Subcutaneous abdominal adipose tissue (tissue), 5 donors: ENCODE measurements around the gene PPP2R5C.
A peak's percentile ranks its signal among the peaks of the same experiment; 100 is the strongest.
"Not testable (repeated sequence)": the region's sequence is repeated elsewhere in the genome, so short reads cannot be mapped to it uniquely, and the experiment has no call there.

ENCODE experiments used
- H3K27ac ChIP-seq: one replicate; pipeline ENCODE4 v1.7.0; 2013; ENCODE audit warnings: low read depth, mild to moderate bottlenecking, inconsistent platforms, low read length, moderate library complexity
- H3K27me3 ChIP-seq, 5 donors: one replicate each; pipeline ENCODE4 v1.7.0; 2013; ENCODE audit warnings: low read length in 5 of 5, inconsistent platforms in 1 of 5; ENCODE audit not compliant: control insufficient read depth in 5 of 5, insufficient read depth in 4 of 5
- H3K36me3 ChIP-seq, 5 donors: one replicate each; pipeline ENCODE4 v1.7.0; 2013; ENCODE audit warnings: low read length in 5 of 5; ENCODE audit not compliant: control insufficient read depth in 5 of 5, insufficient read depth in 5 of 5
- H3K4me1 ChIP-seq, 5 donors: one replicate each; pipeline ENCODE4 v1.7.0; 2013; ENCODE audit warnings: low read length in 5 of 5, mild to moderate bottlenecking in 3 of 5, moderate library complexity in 1 of 5; ENCODE audit not compliant: control insufficient read depth in 5 of 5, insufficient read depth in 5 of 5
- H3K4me3 ChIP-seq, 5 donors: one replicate each; pipeline ENCODE4 v1.7.0; 2013; ENCODE audit warnings: low read length in 5 of 5, low read depth in 1 of 5
- H3K9ac ChIP-seq, 5 donors: one replicate each; pipeline ENCODE4 v1.7.0; 2013; ENCODE audit warnings: low read length in 5 of 5, mild to moderate bottlenecking in 4 of 5, moderate library complexity in 3 of 5
- H3K9me3 ChIP-seq, 5 donors: one replicate each; pipeline ENCODE4 v1.7.0; 2013; ENCODE audit warnings: low read length in 5 of 5; ENCODE audit not compliant: control insufficient read depth in 5 of 5
- donor health status: healthy.
- donor health status: healthy.
- donor health status: healthy.
- donor health status: healthy.
- donor health status: healthy.

Gene PPP2R5C

GRCh38 chr14:101791919-101792572, 30.5 kb downstream of the PPP2R5C start:
- peaks cover 0 to 1% (median under 1%) of the 10 kb centered on the region in 5 donors for H3K36me3 ChIP-seq
- H3K4me1 ChIP-seq = peaks cover 4 to 12% (median 9%) of the 10 kb centered on the region in 5 donors
- peak overlapping the region; percentile 25 for H3K27ac ChIP-seq
- no peaks in the 10 kb centered on the region for H3K27me3 ChIP-seq
- peak overlapping the region in 4 of 5 donors; percentile 52 to 70 (median 64) for H3K9ac ChIP-seq
- peak overlapping the region; percentile 23 to 52 (median 35) for H3K4me3 ChIP-seq
- H3K9me3 ChIP-seq = no peaks in the 10 kb centered on the region

- peaks cover 0 to 11% (median 8%) of the 10 kb centered on the region in 5 donors for H3K36me3 ChIP-seq
- H3K27ac ChIP-seq = no peak overlapping the region
- no peak overlapping the region for H3K4me3 ChIP-seq
- peaks cover 0 to 12% (median 7%) of the 10 kb centered on the region in 5 donors for H3K4me1 ChIP-seq
- peak overlapping the region in 1 of 5 donors; percentile 4 for H3K9ac ChIP-seq
- no peaks in the 10 kb centered on the region for H3K27me3 ChIP-seq
- no peaks in the 10 kb centered on the region for H3K9me3 ChIP-seq
These were observed 34.5 kb downstream of the PPP2R5C start for GRCh38 chr14:101796016-101796415.

- H3K27me3 ChIP-seq = no peaks in the 10 kb centered on the region
- H3K9ac ChIP-seq = peak overlapping the region in 1 of 5 donors; percentile 4
- H3K36me3 ChIP-seq = peaks cover 0 to 11% (median 8%) of the 10 kb centered on the region in 5 donors
- H3K4me3 ChIP-seq = no peak overlapping the region
- peaks cover 0 to 12% (median 7%) of the 10 kb centered on the region in 5 donors for H3K4me1 ChIP-seq
- no peak overlapping the region for H3K27ac ChIP-seq
- no peaks in the 10 kb centered on the region for H3K9me3 ChIP-seq
These were observed 35.0 kb downstream of the PPP2R5C start for GRCh38 chr14:101796479-101796878.

- Histone ChIP-seq H3K9ac (no peak overlapping the region), H3K36me3 (peaks cover 0 to 11% (median 8%) of the 10 kb centered on the region in 5 donors), H3K4me1 (no peaks in the 10 kb centered on the region), H3K27ac (no peak overlapping the region), H3K27me3 (no peaks in the 10 kb centered on the region), H3K9me3 (no peaks in the 10 kb centered on the region), H3K4me3 (no peak overlapping the region)
These were observed 36.3 kb downstream of the PPP2R5C start for GRCh38 chr14:101797856-101798255.

- not testable (repeated sequence) for H3K27ac ChIP-seq, H3K9me3 ChIP-seq, H3K9ac ChIP-seq, H3K36me3 ChIP-seq, H3K27me3 ChIP-seq, H3K4me3 ChIP-seq, H3K4me1 ChIP-seq
These were observed 42.9 kb downstream of the PPP2R5C start for GRCh38 chr14:101804373-101804772.

- not testable (repeated sequence) for H3K4me3 ChIP-seq, H3K27me3 ChIP-seq, H3K9me3 ChIP-seq, H3K36me3 ChIP-seq, H3K9ac ChIP-seq, H3K27ac ChIP-seq
- peaks cover 0 to 15% (median 12%) of the 10 kb centered on the region in 5 donors for H3K4me1 ChIP-seq
These were observed 44.7 kb downstream of the PPP2R5C start for GRCh38 chr14:101806252-101806651.

- peaks cover 0 to 30% (median 28%) of the 10 kb centered on the region in 5 donors for H3K4me1 ChIP-seq
- peak overlapping the region; percentile 96 for H3K27ac ChIP-seq
- no peak overlapping the region for H3K4me3 ChIP-seq
- no peaks in the 10 kb centered on the region for H3K9me3 ChIP-seq
- H3K36me3 ChIP-seq = no peaks in the 10 kb centered on the region
- H3K27me3 ChIP-seq = no peaks in the 10 kb centered on the region
- H3K9ac ChIP-seq = no peak overlapping the region
These were observed 46.6 kb downstream of the PPP2R5C start for GRCh38 chr14:101808020-101808641.

- Histone ChIP-seq H3K4me3 (peak overlapping the region; percentile 82 to 99 (median 91)), H3K9me3 (no peaks in the 10 kb centered on the region), H3K27me3 (no peaks in the 10 kb centered on the region), H3K36me3 (no peaks in the 10 kb centered on the region), H3K4me1 (peaks cover 0 to 37% (median 36%) of the 10 kb centered on the region in 5 donors), H3K9ac (peak overlapping the region in 4 of 5 donors; percentile 77 to 91 (median 86)), H3K27ac (peak overlapping the region; percentile 96)
These were observed 47.6 kb downstream of the PPP2R5C start for GRCh38 chr14:101808894-101809670.

GRCh38 chr14:101809671-101810514, 48.4 kb downstream of the PPP2R5C start:
- Histone ChIP-seq H3K4me1 (peaks cover 0 to 40% (median 39%) of the 10 kb centered on the region in 5 donors), H3K4me3 (peak overlapping the region; percentile 82 to 99 (median 91)), H3K9ac (peak overlapping the region; percentile 77 to 94 (median 91)), H3K27ac (peak overlapping the region; percentile 96), H3K36me3 (peaks cover 0 to 3% (median 0%) of the 10 kb centered on the region in 5 donors), H3K9me3 (no peaks in the 10 kb centered on the region), H3K27me3 (no peaks in the 10 kb centered on the region)
